A549 (cell line): Measurements from ENCODE around the gene DPEP2. TPM values are rescaled to one million over a fixed set of nuclear protein-coding genes. Genes with fewer than 3 reads are reported as not detected.

ENCODE experiments used
- ATAC-seq, 2 experiments: fragments of 200-7000 bp in 1 of 2; fragments of >200 bp in 1 of 2; cut with Nextera tagmentation in 1 of 2; cut with Tn5 transposase in 1 of 2; 3 replicates each; pipeline versions ENCODE4 v1.8.0 to v1.9.1; 2018 to 2020; ENCODE audit warnings: mild to moderate bottlenecking in 1 of 2, moderate library complexity in 1 of 2
- CTCF ChIA-PET: fragments of 300-600 bp; sonication (Branson Sonifier 250); formaldehyde crosslinking; extraction: SDS; loops from one replicate; lab custom pipeline; 2021; ENCODE audit warnings: antibody characterized with exemption, inconsistent platforms; lab: Yijun Ruan, JAX
- POLR2A ChIA-PET: fragments of 350-600 bp; formaldehyde crosslinking; extraction: SDS; loops from one replicate; lab custom pipeline; 2021; ENCODE audit warnings: antibody characterized with exemption, inconsistent platforms; lab: Yijun Ruan, JAX
- DNase-seq, 2 experiments: peaks; one replicate each; pipeline versions ENCODE4 v3.0.0 to v3.0.0-alpha.2; 2011 to 2016; ENCODE audit warnings: low read depth in 1 of 2, low spot score in 1 of 2
- FAIRE-seq: peaks from 2 replicates; lab custom pipeline; 2011; peaks lifted over from hg19 to GRCh38; lab: Jason Lieb, UNC
- H3K27ac ChIP-seq, 2 experiments: fragments of >200 bp; sonication (Bioruptor Twin); formaldehyde crosslinking; 3 replicates each; pipeline ENCODE4 v1.5.1; 2016 to 2017
- H3K4me1 ChIP-seq: fragments of >200 bp; sonication (Bioruptor Twin); formaldehyde crosslinking; 3 replicates; pipeline ENCODE4 v1.6.1; 2016
- H3K4me2 ChIP-seq: fragments of >200 bp; sonication (Bioruptor Twin); formaldehyde crosslinking; 3 replicates; pipeline ENCODE4 v1.6.1; 2016
- H3K4me3 ChIP-seq: fragments of >200 bp; sonication (Bioruptor Twin); formaldehyde crosslinking; 3 replicates; pipeline ENCODE4 v1.5.1; 2016
- H3K9me3 ChIP-seq: fragments of >200 bp; sonication (Bioruptor Twin); formaldehyde crosslinking; 3 replicates; pipeline ENCODE4 v1.6.1; 2016
- BHLHE40 ChIP-seq: IDR thresholded peaks from 2 replicates; pipeline ENCODE4 v1.6.1; 2012; ENCODE audit warnings: low read depth, low read length, inconsistent platforms
- CBX2 ChIP-seq: fragments of 200-600 bp; sonication (generic); IDR thresholded peaks from 2 replicates; pipeline ENCODE4 v1.6.1; 2016; ENCODE audit warnings: low read depth, mild to moderate bottlenecking, borderline replicate concordance
- CEBPB ChIP-seq, 2 experiments: fragments of >200 bp in 1 of 2; sonication (Bioruptor Twin) in 1 of 2; formaldehyde crosslinking in 1 of 2; IDR thresholded peaks; 2 replicates each; pipeline ENCODE4 v1.6.1; 2012 to 2016
- CHD2 ChIP-seq: fragments of 150-350 bp; IDR thresholded peaks from 2 replicates; pipeline ENCODE4 v1.6.1; 2014; ENCODE audit warnings: low read length; ENCODE audit not compliant: partially characterized antibody
- CHD4 ChIP-seq: fragments of 200-600 bp; sonication (generic); IDR thresholded peaks from 2 replicates; pipeline ENCODE4 v1.6.1; 2016; ENCODE audit warnings: antibody characterized with exemption, mild to moderate bottlenecking, borderline replicate concordance
- E2F6 ChIP-seq: IDR thresholded peaks from 2 replicates; pipeline ENCODE4 v1.6.1; 2012; ENCODE audit warnings: low read depth, borderline replicate concordance
- EHF ChIP-seq: fragments of 250-450 bp; sonication (Bioruptor Pico); IDR thresholded peaks from 2 replicates; pipeline ENCODE4 v1.5.0; 2020; ENCODE audit warnings: mild to moderate bottlenecking
- FOSB ChIP-seq: fragments of 250-450 bp; sonication (Bioruptor Pico); IDR thresholded peaks from 2 replicates; pipeline ENCODE4 v1.5.0; 2020; ENCODE audit warnings: mild to moderate bottlenecking, moderate library complexity
- FOSL2 ChIP-seq, 2 experiments: fragments of 450-650 bp in 1 of 2; fragments of >200 bp in 1 of 2; sonication (Bioruptor Twin) in 1 of 2; formaldehyde crosslinking; IDR thresholded peaks; 2 replicates each; pipeline versions ENCODE4 v1.5.0 to v1.6.1; 2016 to 2020; ENCODE audit warnings: mild to moderate bottlenecking in 1 of 2, moderate library complexity in 1 of 2
- HEYL ChIP-seq: fragments of 250-450 bp; sonication (Bioruptor Pico); IDR thresholded peaks from 2 replicates; pipeline ENCODE4 v1.8.0; 2021; ENCODE audit warnings: mild to moderate bottlenecking, moderate library complexity
- HOXA7 ChIP-seq: fragments of 250-450 bp; sonication (Bioruptor Pico); IDR thresholded peaks from 2 replicates; pipeline ENCODE4 v1.5.0; 2020; ENCODE audit warnings: mild to moderate bottlenecking, moderate library complexity
- JUNB ChIP-seq: fragments of >200 bp; sonication (Bioruptor Twin); formaldehyde crosslinking; IDR thresholded peaks from 2 replicates; pipeline ENCODE4 v1.6.1; 2016
- KDM1A ChIP-seq: fragments of 200-600 bp; sonication (generic); IDR thresholded peaks from 2 replicates; pipeline ENCODE4 v1.6.1; 2016; ENCODE audit warnings: low read depth, mild to moderate bottlenecking
- MAFK ChIP-seq: fragments of 450-650 bp; IDR thresholded peaks from 2 replicates; pipeline ENCODE4 v1.6.1; 2014; ENCODE audit not compliant: partially characterized antibody
- MYC ChIP-seq: IDR thresholded peaks from 2 replicates; pipeline ENCODE4 v1.6.1; 2012; ENCODE audit warnings: mild to moderate bottlenecking, inconsistent platforms, low read length, improper control_type of control experiment, borderline replicate concordance
- PBX3 ChIP-seq: IDR thresholded peaks from 2 replicates; pipeline ENCODE4 v1.6.1; 2012
- PHF8 ChIP-seq: fragments of 200-600 bp; sonication (generic); IDR thresholded peaks from 2 replicates; pipeline ENCODE4 v1.6.1; 2016; ENCODE audit warnings: low read depth, mild to moderate bottlenecking, antibody characterized with exemption, moderate library complexity, borderline replicate concordance
- POLR2AphosphoS2 ChIP-seq: conservative IDR thresholded peaks from 2 replicates; pipeline ENCODE4 v1.6.1; 2012; ENCODE audit warnings: low read length, improper control_type of control experiment, inconsistent platforms
- REST ChIP-seq: fragments of 200-600 bp; sonication (generic); IDR thresholded peaks from 2 replicates; pipeline ENCODE4 v1.6.1; 2016; ENCODE audit warnings: antibody characterized with exemption, mild to moderate bottlenecking, moderate library complexity
- RNF2 ChIP-seq: fragments of 200-600 bp; sonication (generic); IDR thresholded peaks from 2 replicates; pipeline ENCODE4 v1.6.1; 2016; ENCODE audit warnings: low read depth, mild to moderate bottlenecking, antibody characterized with exemption, moderate library complexity, borderline replicate concordance
- TFCP2L1 ChIP-seq: fragments of 250-450 bp; sonication (Bioruptor Pico); IDR thresholded peaks from 2 replicates; pipeline ENCODE4 v1.5.0; 2021; ENCODE audit warnings: mild to moderate bottlenecking
- USF2 ChIP-seq: fragments of 450-650 bp; IDR thresholded peaks from 2 replicates; pipeline ENCODE4 v1.6.1; 2014; ENCODE audit warnings: antibody characterized with exemption
- ZC3H11A ChIP-seq: fragments of 450-650 bp; IDR thresholded peaks from 2 replicates; pipeline ENCODE4 v1.6.1; 2014; ENCODE audit warnings: antibody characterized with exemption, mild to moderate bottlenecking
- WGBS: methylation state at CpG from one replicate; pipeline ENCODE4 v1.1.6; 2017; ENCODE audit errors: missing lambda C conversion rate; 5-methylcytosine and 5-hydroxymethylcytosine counted together
- polyA plus RNA-seq, 4 experiments: library from polyadenylated mRNA; depleted of rRNA in 3 of 4; stranded (reverse); fragments of >200 nt; fragmentation: RNase III in 1 of 4; extraction: RNeasy Plus Mini Kit Qiagen cat#74134 plus additional on column Dnase treatment in 1 of 4; gene quantifications; 2 replicates in 3 of 4; 3 replicates in 1 of 4; pipeline ENCODE4 v1.2.3, GENCODE V29; 2011 to 2017
- TF ChIP-seq, protein P1 (sequence below): IDR thresholded peaks from 2 replicates; pipeline ENCODE4 v1.6.1; 2012
- TF ChIP-seq, protein P2 (sequence below): fragments of >200 bp; sonication (Bioruptor Twin); formaldehyde crosslinking; IDR thresholded peaks from 3 replicates; pipeline ENCODE4 v1.6.1; 2016
- TF ChIP-seq, protein P3 (sequence below): fragments of 250-450 bp; sonication (Bioruptor Pico); IDR thresholded peaks from 2 replicates; pipeline ENCODE4 v1.5.0; 2020; ENCODE audit warnings: low read depth, mild to moderate bottlenecking, moderate library complexity

DPEP2 gene
- polyA plus RNA-seq, 2 of the 4 experiments (the other 2 are of a cell fraction) = not detected

- ChIA-PET CTCF (interaction anchor here (0.7 to 1.6 kb wide), 6 partner anchors 20 to 150 kb away, joined by 3 to 11 read pairs (median 4); partner anchors contain the start of genes CTRL and PSMB10), POLR2A (no interaction called here)
- Histone ChIP-seq H3K4me3 (peak overlapping the region; percentile 95; the same call in 2 of the 3 replicates), H3K4me2 (peak overlapping the region; percentile 89), H3K27ac (peak overlapping the region; percentile 58 to 95), H3K4me1 (peaks cover 25% of the 10 kb centered on the region), H3K9me3 (no peaks in the 10 kb centered on the region)
- no peak for TF ChIP-seq POLR2AphosphoS2
- TF ChIP-seq JUNB = no peak
- TF ChIP-seq KDM1A = no peak
- TF ChIP-seq, protein P1, sequence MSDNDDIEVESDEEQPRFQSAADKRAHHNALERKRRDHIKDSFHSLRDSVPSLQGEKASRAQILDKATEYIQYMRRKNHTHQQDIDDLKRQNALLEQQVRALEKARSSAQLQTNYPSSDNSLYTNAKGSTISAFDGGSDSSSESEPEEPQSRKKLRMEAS = no peak
- TF ChIP-seq FOSB (CRISPR knock-in tag) = no peak
- no peak for TF ChIP-seq CEBPB (IDR thresholded peaks at IDR 0.05)
- TF ChIP-seq, protein P2, sequence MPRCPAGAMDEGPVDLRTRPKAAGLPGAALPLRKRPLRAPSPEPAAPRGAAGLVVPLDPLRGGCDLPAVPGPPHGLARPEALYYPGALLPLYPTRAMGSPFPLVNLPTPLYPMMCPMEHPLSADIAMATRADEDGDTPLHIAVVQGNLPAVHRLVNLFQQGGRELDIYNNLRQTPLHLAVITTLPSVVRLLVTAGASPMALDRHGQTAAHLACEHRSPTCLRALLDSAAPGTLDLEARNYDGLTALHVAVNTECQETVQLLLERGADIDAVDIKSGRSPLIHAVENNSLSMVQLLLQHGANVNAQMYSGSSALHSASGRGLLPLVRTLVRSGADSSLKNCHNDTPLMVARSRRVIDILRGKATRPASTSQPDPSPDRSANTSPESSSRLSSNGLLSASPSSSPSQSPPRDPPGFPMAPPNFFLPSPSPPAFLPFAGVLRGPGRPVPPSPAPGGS = no peak
- no peak for TF ChIP-seq BHLHE40
- no peak for TF ChIP-seq MYC
- TF ChIP-seq TFCP2L1 (CRISPR knock-in tag) = no peak
- no peak for TF ChIP-seq ZC3H11A
- TF ChIP-seq FOSL2 (IDR thresholded peaks at IDR 0.05) = no peak
- no peak for TF ChIP-seq FOSL2 (CRISPR knock-in tag; IDR thresholded peaks at IDR 0.05)
- no peak for TF ChIP-seq USF2
- no peak for TF ChIP-seq HOXA7 (CRISPR knock-in tag)
- no peak for TF ChIP-seq CHD4
- TF ChIP-seq CBX2 = no peak
- TF ChIP-seq PBX3 = no peak
- 90% methylated on average over 3 of the region's 3 CpGs for WGBS
- DNase-seq = peak in 1 of 2 experiments; percentile 44
- no peak for FAIRE-seq
- peak in 1 of 2 experiments; percentile 51; a peak in 3 of 6 replicates for ATAC-seq
Measured at GRCh38 chr16:67966549-67967182, 32.6 kb downstream of the DPEP2 start.

DNA sequence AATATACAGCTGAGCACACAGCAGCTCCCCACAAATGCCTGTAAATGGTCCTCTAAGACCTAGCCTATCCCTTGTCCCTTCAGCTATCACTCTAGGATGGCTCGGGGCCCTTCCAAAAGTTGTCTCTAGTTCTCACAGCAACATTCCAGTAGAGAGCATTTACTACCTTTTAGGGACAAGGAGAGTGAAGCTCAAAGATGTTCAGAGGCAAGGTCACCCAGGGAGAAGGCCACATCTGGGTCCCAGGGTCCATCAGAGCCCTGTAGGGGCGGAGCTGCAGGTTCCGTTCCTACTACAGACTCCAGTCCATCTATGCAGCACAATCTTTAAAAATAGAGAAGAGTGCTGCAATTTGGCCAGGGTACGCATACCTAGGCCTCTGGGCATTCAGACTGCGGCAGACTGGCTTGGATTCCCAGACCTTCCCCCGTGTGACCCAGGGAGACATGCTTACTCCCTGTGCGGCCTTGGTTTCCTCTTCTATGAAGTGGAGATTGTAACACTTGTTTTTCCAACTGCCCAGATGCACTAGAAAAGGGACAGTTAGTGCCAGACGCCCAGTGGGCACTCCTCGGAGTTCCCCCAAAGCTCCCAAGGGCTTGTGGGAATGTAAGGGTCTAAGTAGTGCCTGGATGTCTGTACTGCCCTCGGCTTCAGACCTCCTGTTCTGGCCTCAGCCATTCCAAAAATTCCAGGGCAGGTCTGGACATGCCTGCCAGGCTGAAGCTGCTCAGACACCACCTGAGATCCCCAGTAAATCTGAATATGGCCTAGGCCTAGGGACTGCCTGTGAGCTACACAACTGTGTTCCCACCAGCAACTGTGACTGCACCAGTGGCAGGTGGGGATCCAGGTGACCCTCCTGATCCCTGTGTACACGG lies 33.4 kb downstream of the DPEP2 start:
- peak overlapping the region; percentile 58 to 95 for H3K27ac ChIP-seq
- POLR2A ChIA-PET = no interaction called here
- ATAC-seq (no peak), FAIRE-seq (no peak), DNase-seq (no peak)
- 85% methylated on average over 11 of the region's 11 CpGs for WGBS
- peak overlapping the region; percentile 4; the same call in 1 of the 3 replicates for H3K4me3 ChIP-seq
- CTCF ChIA-PET = interaction anchor here (0.7 to 1.6 kb wide), 8 partner anchors 11 to 150 kb away, joined by 3 to 11 read pairs (median 4); partner anchors contain the start of genes CTRL and PSMB10
- peak overlapping the region; percentile 89 for H3K4me2 ChIP-seq
- no peaks in the 10 kb centered on the region for H3K9me3 ChIP-seq
- peaks cover 25% of the 10 kb centered on the region for H3K4me1 ChIP-seq
- no peak for TF ChIP-seq PHF8
- TF ChIP-seq EHF (CRISPR knock-in tag) = no peak
- no peak for TF ChIP-seq RNF2
- no peak for TF ChIP-seq FOSB (CRISPR knock-in tag)
- TF ChIP-seq HEYL (CRISPR knock-in tag) = no peak
- TF ChIP-seq, protein P1 = no peak
- no peak for TF ChIP-seq CHD2
- TF ChIP-seq, protein P3, sequence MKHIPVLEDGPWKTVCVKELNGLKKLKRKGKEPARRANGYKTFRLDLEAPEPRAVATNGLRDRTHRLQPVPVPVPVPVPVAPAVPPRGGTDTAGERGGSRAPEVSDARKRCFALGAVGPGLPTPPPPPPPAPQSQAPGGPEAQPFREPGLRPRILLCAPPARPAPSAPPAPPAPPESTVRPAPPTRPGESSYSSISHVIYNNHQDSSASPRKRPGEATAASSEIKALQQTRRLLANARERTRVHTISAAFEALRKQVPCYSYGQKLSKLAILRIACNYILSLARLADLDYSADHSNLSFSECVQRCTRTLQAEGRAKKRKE = no peak
- TF ChIP-seq E2F6 = no peak
- no peak for TF ChIP-seq MAFK
- no peak for TF ChIP-seq REST
